Measurements from ENCODE around the gene CNGA4.

Gene CNGA4, protein sequence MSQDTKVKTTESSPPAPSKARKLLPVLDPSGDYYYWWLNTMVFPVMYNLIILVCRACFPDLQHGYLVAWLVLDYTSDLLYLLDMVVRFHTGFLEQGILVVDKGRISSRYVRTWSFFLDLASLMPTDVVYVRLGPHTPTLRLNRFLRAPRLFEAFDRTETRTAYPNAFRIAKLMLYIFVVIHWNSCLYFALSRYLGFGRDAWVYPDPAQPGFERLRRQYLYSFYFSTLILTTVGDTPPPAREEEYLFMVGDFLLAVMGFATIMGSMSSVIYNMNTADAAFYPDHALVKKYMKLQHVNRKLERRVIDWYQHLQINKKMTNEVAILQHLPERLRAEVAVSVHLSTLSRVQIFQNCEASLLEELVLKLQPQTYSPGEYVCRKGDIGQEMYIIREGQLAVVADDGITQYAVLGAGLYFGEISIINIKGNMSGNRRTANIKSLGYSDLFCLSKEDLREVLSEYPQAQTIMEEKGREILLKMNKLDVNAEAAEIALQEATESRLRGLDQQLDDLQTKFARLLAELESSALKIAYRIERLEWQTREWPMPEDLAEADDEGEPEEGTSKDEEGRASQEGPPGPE
- 0 to 0.99 (median 0.03) reads per million in 17 experiments for total RNA-seq

DNA sequence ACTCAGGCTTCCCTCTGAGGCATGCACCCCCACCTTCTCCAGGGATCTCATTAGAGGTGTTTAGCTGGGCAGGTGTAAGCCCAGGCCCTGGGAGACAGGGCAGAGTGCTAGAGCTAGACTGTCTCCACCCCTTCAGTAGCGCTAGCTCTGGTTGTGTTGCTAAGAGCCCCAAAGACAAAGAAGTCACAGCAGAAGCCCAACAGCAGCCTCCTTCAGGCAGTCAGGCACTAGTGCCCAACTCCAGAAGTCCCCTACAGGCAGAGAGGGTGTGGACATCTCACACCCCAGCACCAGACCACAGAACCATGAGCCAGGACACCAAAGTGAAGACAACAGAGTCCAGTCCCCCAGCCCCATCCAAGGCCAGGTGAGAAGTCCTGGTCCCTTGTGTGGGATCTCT lies at the start of gene CNGA4:
Gene CNGA4, plus strand, starts transcription at position 188 of the 400 bp plus-strand sequence. Its CDS starts 118 bp downstream, at position 306.
- DNase-seq = no peak

DNA sequence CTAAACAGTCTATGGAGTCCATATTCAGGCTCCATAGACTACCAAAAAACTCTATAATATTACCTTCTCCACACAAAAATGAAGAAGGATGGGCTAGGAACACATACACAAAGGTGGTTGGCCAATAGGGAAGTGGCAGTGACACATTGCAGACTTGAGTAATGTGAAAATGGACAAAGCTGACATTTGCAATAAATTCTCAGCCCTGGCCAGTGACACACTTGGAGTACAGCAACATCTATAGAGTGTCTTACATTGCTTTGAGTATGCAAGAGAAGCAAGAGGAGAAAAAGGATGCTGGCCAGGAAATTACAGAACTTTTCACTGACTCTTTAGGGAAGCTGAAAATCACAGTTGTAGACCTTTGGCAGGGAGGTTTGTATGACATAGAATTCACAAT lies 47.1 kb upstream of the CNGA4 start:
- DNase-seq = peak; percentile 57 to 85 (median 64)

DNA sequence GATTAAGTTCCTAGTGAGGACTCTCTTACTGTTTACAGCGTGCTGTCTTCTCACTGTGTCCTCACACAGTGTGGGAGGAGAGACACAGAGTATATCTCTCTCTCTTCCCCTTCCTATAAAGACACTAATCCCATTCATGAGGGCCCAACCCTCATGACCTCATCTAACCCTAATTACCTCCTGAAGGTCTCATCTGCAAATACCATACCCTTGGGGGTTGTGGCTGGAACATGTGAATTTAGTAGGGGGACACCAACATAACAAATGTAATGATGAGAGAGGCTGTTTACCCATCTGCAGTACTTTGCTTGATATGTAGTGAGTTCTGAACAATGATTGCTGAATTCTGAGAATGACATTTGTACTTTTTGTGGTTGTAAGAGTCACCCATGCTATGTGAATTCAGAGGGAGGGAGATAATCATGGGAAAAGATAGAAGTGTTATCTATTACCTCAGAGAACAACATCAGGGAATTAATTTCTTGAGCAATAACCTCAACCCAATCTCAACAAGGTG lies 44.8 kb upstream of the CNGA4 start:
- peak; percentile 27 to 78 (median 50) for DNase-seq

DNA sequence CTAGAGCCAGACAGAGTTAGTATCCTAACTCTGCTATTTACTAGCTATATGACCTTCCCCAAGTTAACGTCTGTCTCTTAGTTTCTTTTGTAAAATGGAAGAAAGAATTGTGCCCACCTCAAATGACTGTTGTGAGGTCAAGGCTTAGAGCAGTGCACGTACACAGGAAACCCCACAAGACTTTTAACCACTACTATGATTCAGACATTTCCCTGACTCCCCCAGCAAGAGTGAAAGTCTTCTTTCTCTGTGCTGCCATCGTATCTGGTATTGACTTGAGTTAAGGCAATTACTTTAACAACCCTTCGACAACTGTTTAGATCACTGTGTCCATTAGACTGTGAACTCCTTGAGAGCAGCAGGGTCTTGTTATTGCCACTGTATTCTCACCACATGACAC lies 42.5 kb upstream of the CNGA4 start:
- no peak for DNase-seq

DNA sequence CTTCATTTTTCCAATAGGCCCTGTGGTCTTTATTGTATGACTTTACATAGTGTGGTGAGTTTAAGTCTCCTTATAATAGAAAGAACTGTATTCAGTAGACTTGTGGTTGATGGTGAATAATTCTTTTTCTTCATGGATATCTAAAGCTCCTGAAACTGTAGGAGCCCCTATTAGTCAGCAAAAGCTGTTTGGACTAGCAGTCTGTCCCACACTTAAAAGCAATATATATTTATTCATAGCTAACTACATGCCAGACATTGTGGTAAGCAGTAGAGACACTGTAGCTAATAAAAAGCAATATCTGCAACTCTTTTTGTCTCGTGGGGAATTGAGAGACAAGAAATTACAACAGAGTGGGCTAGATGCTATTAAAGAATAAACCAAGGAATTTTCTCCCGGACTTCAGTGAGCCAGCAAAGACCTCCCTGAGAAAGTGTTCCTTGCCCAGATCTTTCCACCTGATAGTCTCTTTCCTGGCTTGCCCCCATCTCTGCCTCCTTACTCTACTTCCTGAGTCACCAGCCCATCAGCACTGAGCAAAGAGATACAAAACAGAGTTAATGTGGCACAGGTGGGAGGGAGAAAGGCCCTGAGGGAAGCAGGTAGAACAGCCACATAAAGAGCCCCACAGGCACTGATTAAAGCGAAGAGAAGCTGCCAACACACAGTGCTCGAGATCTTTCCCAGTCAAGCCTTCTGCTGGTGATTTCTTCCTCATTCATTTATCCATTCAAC lies 41.3 kb upstream of the CNGA4 start:
- DNase-seq = no peak

DNA sequence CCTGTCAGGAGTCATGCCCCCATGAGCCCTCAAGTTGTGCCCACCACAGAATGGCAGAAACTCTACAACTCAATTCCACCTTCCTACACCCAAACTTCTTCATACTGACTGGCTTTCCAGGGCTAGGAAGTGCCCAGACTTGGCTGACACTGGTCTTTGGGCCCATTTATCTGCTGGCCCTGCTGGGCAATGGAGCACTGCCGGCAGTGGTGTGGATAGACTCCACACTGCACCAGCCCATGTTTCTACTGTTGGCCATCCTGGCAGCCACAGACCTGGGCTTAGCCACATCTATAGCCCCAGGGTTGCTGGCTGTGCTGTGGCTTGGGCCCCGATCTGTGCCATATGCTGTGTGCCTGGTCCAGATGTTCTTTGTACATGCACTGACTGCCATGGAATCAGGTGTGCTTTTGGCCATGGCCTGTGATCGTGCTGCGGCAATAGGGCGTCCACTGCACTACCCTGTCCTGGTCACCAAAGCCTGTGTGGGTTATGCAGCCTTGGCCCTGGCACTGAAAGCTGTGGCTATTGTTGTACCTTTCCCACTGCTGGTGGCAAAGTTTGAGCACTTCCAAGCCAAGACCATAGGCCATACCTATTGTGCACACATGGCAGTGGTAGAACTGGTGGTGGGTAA lies 39.6 kb upstream of the CNGA4 start, which contains the start of gene OR52W1:
Gene OR52W1, plus strand, starts transcription at position 51 of the 637 bp plus-strand sequence. Its CDS starts 0 bp downstream, at position 51.
- no peak for DNase-seq

DNA sequence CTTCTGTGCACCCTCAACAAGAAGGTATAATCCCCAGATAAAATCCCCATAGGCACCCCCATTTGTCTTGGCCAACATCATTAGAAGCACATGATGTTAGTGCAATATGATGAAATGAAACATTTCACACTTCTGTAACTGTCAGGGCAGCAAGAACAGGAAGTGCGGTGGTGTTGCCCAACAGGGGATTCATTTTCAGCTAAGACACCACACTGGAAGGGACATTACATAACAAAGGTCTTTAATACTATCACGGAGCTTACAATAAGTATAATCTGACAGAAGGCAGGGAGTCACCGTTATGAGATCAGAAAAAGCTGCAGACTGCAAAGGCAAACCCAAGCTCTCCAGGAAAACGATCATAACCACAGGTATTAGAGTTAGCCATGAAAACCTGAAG lies 37.9 kb upstream of the CNGA4 start:
- peak; percentile 88 to 97 (median 92) for DNase-seq

DNA sequence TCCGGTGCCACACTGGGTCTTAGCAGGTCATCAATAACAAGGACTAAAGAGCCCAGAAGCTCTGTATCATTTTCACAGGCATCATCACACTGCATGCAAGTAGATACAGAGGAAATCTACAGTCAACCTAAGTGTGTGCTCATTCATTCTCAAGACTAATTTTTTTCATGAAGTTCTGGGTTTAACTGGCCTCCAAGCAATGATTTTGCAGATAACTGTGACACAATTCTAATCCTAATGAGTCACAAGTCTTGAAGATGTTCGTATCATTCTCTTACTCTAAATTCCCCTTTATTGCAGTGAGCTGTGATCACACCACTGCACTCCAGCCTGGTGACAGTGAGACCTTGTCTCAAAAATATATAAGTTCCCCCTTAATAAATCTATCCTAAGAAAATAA lies 37.4 kb upstream of the CNGA4 start:
- peak; percentile 39 to 81 (median 62) for DNase-seq

DNA sequence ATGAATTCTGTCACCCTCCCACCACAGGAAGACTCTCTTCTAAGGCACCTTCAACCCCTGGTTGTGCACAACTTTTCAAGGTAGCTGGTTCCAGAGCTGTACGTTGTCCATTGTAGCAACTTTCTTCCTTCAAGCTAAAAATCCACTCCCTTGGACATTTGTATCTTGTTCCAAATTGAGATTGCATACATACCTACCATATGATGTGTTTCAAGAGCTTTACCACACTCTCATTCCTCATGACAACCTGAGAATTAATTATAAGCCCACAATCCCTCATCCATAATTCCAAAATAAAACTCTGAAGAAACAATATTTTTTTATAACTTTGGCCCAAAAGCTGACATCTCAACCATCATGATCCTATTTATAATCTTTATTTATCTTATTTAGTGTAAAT lies 36.8 kb upstream of the CNGA4 start:
- DNase-seq = no peak

DNA sequence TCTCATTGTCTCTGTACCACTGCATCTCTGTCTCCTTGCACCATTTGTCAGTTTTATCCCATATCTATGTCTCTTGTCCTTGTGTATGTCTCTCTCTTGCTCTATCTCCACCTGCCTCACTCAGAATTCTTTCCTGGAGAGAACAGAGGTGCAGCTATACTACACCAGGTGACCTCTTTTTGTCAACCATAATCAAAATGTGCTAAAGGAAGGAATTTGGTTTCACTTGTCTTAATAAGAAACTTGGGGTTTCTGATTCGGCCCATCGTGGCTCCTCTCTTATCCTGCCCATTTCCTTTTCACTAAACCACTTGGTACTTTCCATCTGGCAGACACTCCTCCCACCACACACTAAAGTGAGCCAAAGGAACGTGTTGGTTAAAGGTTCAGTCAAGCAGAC lies 35.6 kb upstream of the CNGA4 start:
- no peak for DNase-seq

DNA sequence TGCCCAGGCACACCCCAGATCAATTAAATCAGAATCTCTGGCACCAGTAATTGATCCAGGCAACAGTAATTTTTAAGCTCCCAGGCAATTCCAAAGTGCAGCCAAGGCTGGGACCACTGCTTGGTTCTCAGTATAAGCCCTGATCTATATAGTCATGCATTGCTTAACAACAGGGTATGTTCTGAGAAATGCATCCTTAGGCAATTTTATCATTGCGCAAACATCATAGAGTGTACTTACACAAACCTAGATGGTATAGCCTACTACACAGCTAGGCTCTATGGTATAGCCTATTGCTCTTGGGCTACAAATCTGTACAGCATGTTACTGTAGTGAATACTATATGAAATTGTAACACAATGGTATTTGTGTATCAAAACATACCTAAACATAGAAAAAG lies 34.2 kb upstream of the CNGA4 start:
- peak; percentile 50 to 85 (median 70) for DNase-seq

DNA sequence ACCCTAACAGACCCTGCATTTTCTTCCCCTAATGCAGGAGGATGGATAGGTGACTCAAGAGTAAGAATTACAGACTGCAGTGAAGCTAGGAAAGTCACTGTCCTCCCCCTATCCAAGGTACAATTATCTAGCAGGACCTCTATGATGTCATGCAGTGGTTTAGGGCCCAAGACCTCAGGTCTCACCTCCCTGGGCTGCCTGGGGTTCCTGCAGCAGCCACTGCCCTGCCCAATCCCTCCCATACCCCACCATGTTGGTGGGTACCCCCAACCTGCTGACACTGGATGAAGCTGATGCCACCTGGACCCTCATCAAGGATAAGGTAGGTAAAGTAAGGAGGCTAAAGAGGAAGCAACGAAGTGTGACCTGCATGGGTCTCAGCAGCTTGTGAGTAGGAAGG lies 33.5 kb upstream of the CNGA4 start, which contains the start of gene C11orf42:
Gene C11orf42, plus strand, starts transcription at position 192 of the 400 bp plus-strand sequence. Its CDS starts 59 bp downstream, at position 251.
- no peak for DNase-seq

DNA sequence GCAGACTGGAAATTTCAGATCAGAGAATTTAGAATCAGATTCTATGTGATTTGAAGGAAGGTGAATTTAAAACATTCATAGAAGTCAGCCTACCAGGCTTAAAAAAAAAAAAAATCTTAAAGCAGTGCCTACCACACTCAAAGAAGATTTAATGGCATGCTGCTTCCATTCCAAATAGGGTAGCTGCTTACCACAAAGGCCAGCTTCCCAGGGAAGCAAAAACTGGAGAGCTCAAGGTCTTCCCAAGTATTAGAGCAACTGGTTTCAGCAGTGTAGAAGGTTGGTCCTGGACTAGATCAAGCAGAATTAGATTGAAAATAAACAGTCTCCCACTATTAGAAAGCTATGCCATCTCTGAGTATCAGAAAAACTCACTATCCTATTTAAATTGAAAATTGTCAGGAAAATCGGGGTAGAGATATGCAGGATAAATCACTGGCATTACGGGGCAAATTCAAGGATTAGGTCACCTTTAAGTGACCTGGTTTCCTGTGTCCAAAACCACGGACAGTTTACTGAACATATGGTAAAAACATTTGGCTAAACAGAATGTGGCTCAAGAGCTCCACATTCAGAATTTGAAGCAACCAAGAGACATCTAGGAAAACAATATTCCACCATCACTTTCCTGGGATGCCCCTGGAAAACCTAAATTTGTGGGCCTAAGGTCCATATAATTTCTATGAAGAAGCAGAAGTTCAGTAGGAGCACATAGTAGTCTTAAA lies 32.3 kb upstream of the CNGA4 start:
- no peak for DNase-seq

DNA sequence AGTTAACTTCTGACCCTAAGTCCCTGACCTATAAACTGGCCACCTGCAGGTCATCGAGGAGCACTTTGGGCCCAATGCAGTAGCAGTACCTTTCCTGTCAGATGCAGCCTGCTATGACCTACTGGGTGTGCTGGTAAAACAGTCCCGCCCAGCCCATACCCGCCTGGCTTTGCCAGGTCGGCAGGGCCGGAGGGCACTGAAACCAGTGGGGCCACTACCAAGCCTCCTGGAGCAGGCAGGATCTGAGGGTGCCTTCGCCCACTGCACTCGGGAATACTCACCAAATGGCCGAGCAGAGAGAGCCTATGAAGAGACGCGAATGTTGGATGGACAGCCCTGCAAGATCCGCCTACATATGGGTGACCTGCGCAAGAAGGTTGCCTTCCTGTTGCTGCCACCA lies 29.1 kb upstream of the CNGA4 start:
- no peak for DNase-seq

DNA sequence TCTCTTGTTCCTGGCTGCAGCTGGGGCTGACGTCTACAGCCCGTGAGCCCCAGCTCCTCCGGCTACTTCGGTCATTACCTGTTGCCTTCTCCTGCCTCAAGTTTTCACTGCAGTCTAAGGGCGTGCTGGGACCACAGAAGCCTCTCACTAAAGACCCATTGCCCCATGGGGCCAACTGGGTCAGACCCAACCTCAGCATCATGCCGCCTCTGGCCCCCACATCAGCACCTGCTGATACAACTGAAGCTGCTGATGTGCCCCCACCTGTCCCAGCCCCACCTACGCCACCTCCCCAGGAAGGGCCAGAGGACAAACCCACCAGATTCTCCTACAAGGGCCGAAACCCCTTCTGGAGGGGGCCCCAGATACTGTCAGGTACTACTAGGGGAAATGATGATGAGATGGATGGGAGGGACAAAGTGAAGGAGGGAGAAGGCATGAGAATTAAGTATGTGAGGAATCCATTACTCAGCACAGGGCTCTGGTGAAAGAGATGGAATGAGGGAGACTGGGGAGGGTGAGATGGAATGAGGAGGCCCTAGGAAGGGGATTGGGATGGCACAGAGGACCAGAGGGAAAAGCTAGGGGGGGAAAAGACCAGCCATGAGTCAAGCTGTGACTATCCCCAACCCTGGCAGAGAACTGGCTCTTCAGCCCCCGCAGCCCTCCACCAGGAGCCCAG lies 28.5 kb upstream of the CNGA4 start:
- DNase-seq = no peak

DNA sequence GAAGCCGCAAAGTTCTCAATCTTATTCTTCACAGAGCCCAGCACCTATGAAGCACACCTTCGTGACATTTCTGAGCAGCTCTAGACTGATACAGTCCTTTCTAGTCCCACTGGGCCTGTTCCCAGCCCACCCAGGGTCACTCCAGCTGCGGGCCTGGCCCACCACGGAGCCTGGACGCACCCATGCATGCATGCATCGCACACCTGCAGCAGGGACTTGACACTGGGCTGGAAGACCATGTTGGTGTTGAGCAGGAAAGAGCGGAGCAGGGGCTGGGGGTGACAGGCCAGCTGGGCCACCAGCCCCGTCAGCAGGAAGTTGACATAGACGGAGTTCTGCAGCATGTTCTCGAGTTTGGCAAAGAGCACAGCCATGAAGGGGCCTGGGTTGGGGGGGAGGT lies 24.4 kb upstream of the CNGA4 start:
- DNase-seq = no peak

DNA sequence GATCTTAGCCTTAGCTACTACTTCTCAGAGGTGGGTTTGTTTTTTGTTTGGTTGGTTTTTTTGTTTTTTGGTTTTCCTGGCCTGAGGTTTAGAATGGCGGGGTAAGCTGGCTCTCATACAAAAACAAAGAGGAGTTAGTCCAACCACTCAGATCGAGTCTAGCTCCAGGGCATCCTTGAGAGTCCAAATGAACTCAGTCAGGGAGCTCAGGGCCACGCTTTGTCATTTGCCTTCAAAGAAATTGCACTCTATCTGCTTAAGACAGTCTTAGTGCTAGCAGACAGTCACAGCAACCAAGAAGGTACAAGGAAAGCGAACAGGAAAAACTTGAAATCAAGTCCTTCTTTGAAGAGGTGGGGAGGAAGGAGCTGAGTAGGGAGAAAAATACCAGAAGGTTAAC lies 22.4 kb upstream of the CNGA4 start:
- no peak for DNase-seq

DNA sequence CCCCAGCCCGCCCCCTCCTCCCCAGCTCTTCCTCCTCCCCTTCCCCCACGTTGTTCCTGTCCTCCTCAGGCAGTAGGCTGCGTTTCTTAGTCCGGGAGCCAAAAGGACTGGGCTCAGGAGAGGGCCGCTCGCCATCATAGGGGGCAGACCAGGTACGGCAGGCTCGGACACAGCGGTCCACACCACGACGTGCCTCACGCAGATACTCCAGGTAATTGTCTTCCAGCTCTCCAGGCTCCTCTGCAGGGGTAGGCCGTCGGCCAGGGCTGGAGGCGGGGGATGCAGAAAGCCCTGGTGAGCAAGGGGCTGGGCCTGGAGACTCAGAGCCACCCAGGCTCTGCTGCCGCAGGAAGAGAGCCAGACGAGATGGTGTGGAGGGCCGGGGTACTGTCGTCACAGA lies 21.2 kb upstream of the CNGA4 start:
- no peak for DNase-seq

DNA sequence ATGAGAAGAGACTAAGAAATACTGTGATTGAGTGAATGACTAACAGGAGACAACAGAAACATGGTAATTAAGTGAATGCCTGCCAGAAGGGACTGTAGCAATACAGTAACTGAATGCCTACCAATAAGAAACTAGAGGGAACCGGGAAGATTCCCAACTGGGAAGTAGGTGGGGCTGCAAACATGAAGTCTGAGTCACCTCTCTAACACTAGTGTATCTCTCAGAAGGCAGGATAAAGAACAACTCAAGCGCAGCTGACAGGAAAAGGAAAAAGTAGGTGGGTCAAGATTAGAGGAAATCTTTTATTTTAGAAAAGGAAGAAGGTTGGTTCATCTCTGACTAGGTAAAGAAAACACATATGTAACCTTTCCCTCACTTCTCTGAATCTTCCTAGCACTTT lies 19.5 kb upstream of the CNGA4 start:
- peak; percentile 38 to 72 (median 60) for DNase-seq

DNA sequence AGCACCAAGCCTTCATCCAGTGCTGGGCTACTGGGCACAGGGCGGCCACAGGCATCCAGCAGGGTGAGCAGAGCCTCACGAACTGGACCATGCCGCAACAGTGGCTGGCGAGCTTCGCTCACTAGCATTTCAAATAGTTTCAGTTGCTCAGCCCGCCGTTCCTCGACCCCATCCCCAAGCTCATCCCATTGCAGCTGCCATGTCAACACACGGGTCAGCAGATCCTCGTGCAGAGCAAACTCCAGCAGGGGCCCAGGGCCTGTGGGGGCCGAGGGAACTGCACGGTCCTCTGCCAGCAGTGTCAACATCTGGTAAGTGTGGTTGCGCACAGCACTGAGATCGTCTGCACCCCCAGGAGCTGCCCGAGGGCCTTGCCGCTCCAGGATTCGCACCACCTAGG lies 15.0 kb upstream of the CNGA4 start:
- no peak for DNase-seq

DNA sequence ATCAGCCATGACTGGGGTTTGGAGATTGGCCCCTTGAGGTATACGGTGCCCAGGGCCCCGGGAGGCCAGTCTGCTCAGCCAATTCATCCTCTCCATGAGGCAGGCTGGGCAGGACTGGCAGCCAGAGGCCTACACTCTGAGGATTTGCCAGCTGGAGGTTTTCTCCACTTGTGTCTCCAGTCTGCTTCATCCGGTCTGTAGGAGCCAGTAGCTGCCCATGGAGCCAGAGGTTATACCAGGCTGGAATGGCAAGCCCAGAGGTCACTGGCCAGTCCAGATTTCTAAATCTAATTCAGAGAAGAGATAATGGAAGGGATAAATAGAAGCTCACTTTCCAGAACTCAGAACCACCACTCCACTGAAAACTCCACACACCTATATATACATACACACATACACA lies 14.5 kb upstream of the CNGA4 start:
- no peak for DNase-seq
